Cardiac muscle cell (in vitro differentiated cells and primary cell): ENCODE results near the gene INTS6. TPM values are rescaled to one million over a fixed set of nuclear protein-coding genes. Genes with fewer than 3 reads are reported as not detected.

Source experiments
- DNase-seq, 2 donors: peaks; one replicate each; pipeline versions ENCODE4 v3.0.0 to v3.0.0-alpha.2; 2010 to 2017; ENCODE audit warnings: low read depth in 1 of 2, low spot score in 1 of 2
- H3K27ac ChIP-seq: fragments of 200-600 bp; sonication (generic); 2 replicates; pipeline ENCODE4 v1.5.1; 2016
- H3K27me3 ChIP-seq: fragments of 200-600 bp; sonication (generic); 2 replicates; pipeline ENCODE4 v1.6.0; 2016; ENCODE audit warnings: control low read depth
- H3K36me3 ChIP-seq: fragments of 200-600 bp; sonication (generic); 2 replicates; pipeline ENCODE4 v1.5.1; 2016; ENCODE audit warnings: control low read depth
- H3K4me1 ChIP-seq: fragments of 200-600 bp; sonication (generic); 2 replicates; pipeline ENCODE4 v1.8.1; 2017; ENCODE audit warnings: low read depth, mild to moderate bottlenecking, mixed run types
- H3K4me3 ChIP-seq: fragments of 200-600 bp; sonication (generic); 2 replicates; pipeline ENCODE4 v1.5.1; 2016; ENCODE audit warnings: mild to moderate bottlenecking
- H3K9me3 ChIP-seq: fragments of 200-600 bp; sonication (generic); 2 replicates; pipeline ENCODE4 v1.5.1; 2017; ENCODE audit warnings: low read depth, mild to moderate bottlenecking, control low read depth
- polyA plus RNA-seq: library from polyadenylated mRNA; unstranded; fragments of >200 nt; fragmentation: Nextera tagmentation; extraction: Ambion mirVana; gene quantifications from 2 replicates; pipeline ENCODE4 v1.2.1, GENCODE V29; 2016
- total RNA-seq: library from RNA; depleted of rRNA; stranded (reverse); fragments of >200 nt; gene quantifications from 2 replicates; pipeline ENCODE4 v1.2.3, GENCODE V29; 2016
- TF ChIP-seq, protein P1 (sequence below): IDR thresholded peaks from 2 replicates; pipeline ENCODE4 v1.5.1; 2012; ENCODE audit warnings: low read depth, mild to moderate bottlenecking, low read length

Gene INTS6
- total and polyA plus RNA-seq, 2 experiments from 2014 or later = 22.5 to 29.7 TPM

DNA sequence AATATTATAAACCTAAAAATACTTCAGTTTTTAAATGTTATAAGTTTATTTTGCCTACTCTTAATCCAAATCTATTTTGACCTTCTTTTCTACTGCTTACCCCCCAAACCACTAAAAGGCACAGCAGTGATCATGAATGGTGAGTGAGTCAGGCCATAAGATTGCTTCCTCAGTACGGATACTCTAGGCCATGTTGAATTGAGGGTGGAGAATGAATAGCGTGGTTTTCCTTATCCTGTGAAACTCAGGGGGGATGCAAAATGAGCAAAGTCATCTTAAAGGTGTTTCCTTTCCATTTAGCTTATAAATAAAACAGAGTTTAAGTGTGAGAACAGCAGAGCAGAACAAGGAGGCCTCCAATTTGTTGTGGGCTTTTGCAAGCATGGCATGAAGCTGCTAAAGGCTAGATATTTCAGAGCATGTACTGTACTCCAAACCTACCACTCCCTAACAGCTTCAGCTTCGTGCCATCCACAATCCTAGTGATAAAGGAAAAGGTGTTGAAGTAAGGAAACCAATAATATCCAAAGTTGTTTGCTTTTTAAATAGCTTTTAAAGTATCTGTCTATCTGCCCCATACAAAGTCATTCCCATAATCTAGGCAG is 88.3 kb downstream of the INTS6 start:
- Histone ChIP-seq H3K36me3 (peaks cover 41% of the 10 kb centered on the region), H3K27ac (no peak overlapping the region), H3K9me3 (no peaks in the 10 kb centered on the region)

GRCh38 chr13:51363625-51364024 is 89.2 kb downstream of the INTS6 start:
- peaks cover 36% of the 10 kb centered on the region for H3K36me3 ChIP-seq

More for the DNA sequence above, 88.3 kb downstream of the INTS6 start:
- Histone ChIP-seq H3K4me3 (no peak overlapping the region), H3K4me1 (no peaks in the 10 kb centered on the region), H3K27me3 (no peaks in the 10 kb centered on the region)
- TF ChIP-seq, protein P1, sequence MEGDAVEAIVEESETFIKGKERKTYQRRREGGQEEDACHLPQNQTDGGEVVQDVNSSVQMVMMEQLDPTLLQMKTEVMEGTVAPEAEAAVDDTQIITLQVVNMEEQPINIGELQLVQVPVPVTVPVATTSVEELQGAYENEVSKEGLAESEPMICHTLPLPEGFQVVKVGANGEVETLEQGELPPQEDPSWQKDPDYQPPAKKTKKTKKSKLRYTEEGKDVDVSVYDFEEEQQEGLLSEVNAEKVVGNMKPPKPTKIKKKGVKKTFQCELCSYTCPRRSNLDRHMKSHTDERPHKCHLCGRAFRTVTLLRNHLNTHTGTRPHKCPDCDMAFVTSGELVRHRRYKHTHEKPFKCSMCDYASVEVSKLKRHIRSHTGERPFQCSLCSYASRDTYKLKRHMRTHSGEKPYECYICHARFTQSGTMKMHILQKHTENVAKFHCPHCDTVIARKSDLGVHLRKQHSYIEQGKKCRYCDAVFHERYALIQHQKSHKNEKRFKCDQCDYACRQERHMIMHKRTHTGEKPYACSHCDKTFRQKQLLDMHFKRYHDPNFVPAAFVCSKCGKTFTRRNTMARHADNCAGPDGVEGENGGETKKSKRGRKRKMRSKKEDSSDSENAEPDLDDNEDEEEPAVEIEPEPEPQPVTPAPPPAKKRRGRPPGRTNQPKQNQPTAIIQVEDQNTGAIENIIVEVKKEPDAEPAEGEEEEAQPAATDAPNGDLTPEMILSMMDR = no peak
- DNase-seq = peak in 1 of 2 donors; percentile 45

DNA sequence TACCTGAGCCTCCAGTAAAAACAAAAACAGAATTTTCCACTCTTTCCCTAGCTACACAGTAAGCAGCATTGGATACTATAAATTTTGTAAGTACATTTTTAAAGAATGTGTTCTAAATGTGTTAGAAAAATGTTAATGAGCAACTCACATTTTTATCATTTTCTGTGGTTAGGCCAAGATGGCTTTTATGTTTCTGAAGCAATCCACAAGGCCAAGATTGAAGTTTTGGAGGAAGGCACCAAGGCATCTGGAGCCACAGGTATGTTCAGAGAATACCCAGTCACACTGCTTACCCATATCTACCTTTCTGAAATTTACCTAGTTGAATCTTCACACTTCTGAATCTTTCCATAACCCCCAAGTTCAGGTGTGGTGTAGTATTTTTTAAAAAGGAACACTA is 91.7 kb downstream of the INTS6 start:
- TF ChIP-seq, protein P1 = no peak
- Histone ChIP-seq H3K4me1 (no peaks in the 10 kb centered on the region), H3K9me3 (no peaks in the 10 kb centered on the region), H3K27ac (no peak overlapping the region), H3K27me3 (no peaks in the 10 kb centered on the region), H3K4me3 (no peak overlapping the region), H3K36me3 (peaks cover 21% of the 10 kb centered on the region)
- DNase-seq = no peak

More at GRCh38 chr13:51363625-51364024, 89.2 kb downstream of the INTS6 start:
- TF ChIP-seq, protein P1 = no peak
- no peaks in the 10 kb centered on the region for H3K9me3 ChIP-seq
- H3K27me3 ChIP-seq = no peaks in the 10 kb centered on the region
- H3K4me1 ChIP-seq = no peaks in the 10 kb centered on the region
- H3K4me3 ChIP-seq = no peak overlapping the region
- no peak overlapping the region for H3K27ac ChIP-seq
- DNase-seq = no peak

- TF ChIP-seq, protein P1 = no peak
- no peak for DNase-seq
- Histone ChIP-seq H3K27ac (no peak overlapping the region), H3K27me3 (no peaks in the 10 kb centered on the region), H3K4me3 (no peak overlapping the region), H3K36me3 (peaks cover 20% of the 10 kb centered on the region), H3K4me1 (no peaks in the 10 kb centered on the region), H3K9me3 (no peaks in the 10 kb centered on the region)
These were observed 92.3 kb downstream of the INTS6 start for GRCh38 chr13:51360489-51360888.

GRCh38 chr13:51359352-51359751 is 93.5 kb downstream of the INTS6 start:
- Histone ChIP-seq H3K27ac (no peak overlapping the region), H3K36me3 (peaks cover 9% of the 10 kb centered on the region), H3K4me3 (no peak overlapping the region), H3K4me1 (no peaks in the 10 kb centered on the region), H3K27me3 (no peaks in the 10 kb centered on the region), H3K9me3 (no peaks in the 10 kb centered on the region)
- TF ChIP-seq, protein P1 = no peak
- no peak for DNase-seq
